ENCODE data around the gene FGF11.

DNA sequence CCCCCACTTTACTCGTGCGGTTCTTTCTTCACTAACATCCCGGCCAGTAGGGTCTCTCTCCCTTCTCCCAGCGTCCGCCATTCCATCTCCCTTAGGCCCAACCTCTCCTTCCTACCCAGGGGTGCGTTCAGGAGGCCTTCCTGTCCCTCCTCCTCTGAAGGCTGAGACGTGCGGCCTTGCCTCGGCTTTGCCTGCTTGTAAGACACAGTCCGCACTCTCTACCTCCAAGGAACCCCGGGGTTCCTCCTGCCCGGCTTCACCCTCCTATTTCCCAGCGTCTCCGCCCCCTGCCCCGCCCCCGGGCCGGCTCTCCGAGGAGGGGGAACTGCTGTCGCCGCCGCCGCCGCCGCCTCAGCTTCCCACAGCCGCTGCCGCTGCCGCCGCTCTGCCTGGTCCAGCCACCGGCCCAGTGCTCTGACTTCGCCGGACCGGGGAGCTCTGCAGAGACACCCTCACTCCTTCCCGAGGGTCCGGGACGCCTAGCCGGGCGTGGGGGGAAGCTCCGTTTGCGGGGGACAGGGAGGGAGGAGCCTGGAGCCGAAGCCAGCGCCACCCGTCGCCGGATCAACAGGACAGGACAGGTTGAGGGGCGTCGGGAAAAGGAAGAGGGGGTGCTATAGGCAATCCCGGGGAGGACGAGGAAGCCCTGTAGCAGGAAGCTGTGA, 1.2 kb upstream of the FGF11 start:
- TF ChIP-seq, protein P1, sequence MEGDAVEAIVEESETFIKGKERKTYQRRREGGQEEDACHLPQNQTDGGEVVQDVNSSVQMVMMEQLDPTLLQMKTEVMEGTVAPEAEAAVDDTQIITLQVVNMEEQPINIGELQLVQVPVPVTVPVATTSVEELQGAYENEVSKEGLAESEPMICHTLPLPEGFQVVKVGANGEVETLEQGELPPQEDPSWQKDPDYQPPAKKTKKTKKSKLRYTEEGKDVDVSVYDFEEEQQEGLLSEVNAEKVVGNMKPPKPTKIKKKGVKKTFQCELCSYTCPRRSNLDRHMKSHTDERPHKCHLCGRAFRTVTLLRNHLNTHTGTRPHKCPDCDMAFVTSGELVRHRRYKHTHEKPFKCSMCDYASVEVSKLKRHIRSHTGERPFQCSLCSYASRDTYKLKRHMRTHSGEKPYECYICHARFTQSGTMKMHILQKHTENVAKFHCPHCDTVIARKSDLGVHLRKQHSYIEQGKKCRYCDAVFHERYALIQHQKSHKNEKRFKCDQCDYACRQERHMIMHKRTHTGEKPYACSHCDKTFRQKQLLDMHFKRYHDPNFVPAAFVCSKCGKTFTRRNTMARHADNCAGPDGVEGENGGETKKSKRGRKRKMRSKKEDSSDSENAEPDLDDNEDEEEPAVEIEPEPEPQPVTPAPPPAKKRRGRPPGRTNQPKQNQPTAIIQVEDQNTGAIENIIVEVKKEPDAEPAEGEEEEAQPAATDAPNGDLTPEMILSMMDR (IDR thresholded peaks at IDR 0.05), result no peak
- no peak for TF ChIP-seq POLR2A (IDR thresholded peaks at IDR 0.05)

All from stomach (tissue), 4 donors.